NCI-H1436 (cell line): ENCODE results near the gene CTNNB1.

Source experiments
- DNase-seq: peaks from one replicate; lab custom pipeline; 2025; lab: John Stamatoyannopoulos, UW

The CTNNB1 gene

DNA sequence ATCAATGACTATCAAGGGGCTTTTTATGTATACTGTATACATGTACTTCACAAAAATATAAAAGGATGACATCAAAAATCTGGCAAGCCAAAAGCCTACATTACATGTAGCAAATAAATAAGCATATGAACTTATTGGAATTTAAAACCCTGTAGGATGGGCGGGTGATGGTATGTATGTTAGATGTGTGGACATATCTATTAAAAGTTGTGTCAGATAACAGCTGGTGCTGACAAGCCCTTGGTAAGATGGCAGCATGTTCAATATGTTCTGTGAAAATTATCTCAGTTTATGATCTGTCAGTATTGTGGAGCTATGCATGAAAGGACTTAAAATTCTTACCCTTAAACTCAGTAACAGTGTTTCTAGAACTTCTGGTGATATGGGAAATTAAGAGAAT, 20.1 kb downstream of the CTNNB1 start:
- DNase-seq: no peak

DNA sequence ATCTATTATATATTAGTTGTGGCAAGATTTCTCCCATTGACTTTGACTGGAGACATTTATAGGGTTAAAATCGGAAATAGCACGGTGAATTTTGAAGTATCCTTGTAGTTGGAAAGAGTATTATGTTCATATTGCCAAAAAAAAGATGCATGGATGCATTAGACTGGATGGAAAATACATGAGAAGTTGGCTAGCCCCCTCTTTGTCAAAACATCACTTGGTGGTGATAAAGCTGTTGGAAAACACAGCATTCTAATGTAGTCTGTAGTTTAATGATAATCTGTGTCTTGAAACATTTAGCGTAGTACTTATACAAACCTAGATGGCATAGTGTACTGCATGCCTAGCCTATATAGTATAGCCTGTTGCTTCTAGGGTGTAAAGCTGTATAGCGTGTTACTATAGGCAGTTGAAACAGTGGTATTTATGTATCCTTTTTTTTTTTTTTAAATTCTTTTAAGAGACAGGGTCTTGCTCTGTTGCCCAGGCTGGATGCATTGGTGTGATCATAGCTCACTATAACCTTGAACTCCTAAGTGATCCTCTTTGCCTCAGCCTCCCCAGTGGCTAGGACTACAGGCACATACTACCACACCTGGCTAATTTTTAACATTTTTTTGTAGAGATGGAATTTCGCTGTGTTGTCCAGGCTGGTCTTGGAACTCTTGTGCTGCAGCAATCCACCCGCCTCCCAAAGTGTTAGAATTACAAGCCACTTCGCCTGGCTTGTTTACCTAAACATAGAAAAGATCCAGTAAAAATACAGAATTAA, 21.8 kb downstream of the CTNNB1 start:
- DNase-seq: no peak

DNA sequence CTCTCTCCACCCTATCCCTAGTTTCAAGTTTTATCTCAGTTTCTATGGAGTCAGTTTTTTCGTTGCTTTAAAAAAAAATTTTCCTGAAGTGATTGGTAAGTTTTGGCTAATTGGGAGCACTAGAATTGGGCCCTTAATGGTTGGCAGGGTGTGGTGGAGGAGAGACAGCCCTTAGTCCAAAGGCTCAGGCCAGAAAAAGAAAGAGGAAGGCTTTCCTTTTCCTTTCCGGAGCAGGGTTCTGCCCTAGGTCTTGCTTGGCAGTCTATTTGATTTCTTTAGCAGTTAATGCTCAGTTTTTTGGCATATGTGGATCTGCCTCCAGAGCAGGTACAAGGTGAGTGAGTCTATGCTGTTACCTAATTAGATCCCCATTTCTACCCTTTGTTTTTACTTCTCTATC, 22.7 kb downstream of the CTNNB1 start:
- no peak for DNase-seq

DNA sequence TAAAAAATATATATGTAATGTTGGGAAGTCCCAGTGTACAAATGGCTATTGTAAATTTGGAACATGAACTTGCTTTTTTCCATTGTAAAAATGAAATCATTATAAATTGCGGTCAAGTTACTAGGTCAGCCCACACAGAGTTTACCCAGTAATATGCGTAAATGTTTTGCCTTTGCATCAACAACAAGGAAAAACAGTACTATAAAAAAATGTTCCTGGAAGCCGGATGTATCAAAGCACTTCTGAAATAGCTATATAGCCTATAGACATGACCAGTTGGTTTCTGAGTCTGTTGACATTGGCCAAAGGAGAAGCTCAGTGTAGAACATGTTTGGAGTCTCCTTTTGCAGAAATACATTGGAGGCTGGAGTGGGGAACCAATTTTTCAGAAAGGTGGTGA, 23.2 kb downstream of the CTNNB1 start:
- DNase-seq: no peak

DNA sequence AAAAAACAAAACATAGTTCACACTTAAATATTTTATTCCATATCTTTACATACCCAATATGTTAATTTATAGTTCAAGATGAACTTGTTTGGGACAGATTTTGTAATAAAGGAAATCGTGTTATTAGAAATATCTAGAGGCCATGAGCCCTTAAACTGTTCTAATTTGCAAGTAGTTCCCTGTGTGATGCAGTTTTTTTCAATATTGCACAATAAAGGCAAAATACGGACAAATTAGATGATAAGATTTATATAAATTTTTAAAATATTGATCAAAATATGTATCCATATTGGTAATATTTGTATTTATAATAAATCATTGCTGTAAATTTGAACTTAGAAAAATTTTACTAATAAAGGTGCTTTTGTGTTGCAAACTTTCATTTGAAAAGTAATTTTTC, 23.8 kb downstream of the CTNNB1 start:
- DNase-seq: no peak

DNA sequence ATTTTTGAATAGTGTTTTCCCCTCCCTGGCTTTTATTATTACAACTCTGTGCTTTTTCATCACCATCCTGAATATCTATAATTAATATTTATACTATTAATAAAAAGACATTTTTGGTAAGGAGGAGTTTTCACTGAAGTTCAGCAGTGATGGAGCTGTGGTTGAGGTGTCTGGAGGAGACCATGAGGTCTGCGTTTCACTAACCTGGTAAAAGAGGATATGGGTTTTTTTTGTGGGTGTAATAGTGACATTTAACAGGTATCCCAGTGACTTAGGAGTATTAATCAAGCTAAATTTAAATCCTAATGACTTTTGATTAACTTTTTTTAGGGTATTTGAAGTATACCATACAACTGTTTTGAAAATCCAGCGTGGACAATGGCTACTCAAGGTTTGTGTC, 24.4 kb downstream of the CTNNB1 start:
- no peak for DNase-seq

DNA sequence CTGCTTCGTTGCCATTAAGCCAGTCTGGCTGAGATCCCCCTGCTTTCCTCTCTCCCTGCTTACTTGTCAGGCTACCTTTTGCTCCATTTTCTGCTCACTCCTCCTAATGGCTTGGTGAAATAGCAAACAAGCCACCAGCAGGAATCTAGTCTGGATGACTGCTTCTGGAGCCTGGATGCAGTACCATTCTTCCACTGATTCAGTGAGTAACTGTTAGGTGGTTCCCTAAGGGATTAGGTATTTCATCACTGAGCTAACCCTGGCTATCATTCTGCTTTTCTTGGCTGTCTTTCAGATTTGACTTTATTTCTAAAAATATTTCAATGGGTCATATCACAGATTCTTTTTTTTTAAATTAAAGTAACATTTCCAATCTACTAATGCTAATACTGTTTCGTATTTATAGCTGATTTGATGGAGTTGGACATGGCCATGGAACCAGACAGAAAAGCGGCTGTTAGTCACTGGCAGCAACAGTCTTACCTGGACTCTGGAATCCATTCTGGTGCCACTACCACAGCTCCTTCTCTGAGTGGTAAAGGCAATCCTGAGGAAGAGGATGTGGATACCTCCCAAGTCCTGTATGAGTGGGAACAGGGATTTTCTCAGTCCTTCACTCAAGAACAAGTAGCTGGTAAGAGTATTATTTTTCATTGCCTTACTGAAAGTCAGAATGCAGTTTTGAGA, 25.0 kb downstream of the CTNNB1 start:
- no peak for DNase-seq

DNA sequence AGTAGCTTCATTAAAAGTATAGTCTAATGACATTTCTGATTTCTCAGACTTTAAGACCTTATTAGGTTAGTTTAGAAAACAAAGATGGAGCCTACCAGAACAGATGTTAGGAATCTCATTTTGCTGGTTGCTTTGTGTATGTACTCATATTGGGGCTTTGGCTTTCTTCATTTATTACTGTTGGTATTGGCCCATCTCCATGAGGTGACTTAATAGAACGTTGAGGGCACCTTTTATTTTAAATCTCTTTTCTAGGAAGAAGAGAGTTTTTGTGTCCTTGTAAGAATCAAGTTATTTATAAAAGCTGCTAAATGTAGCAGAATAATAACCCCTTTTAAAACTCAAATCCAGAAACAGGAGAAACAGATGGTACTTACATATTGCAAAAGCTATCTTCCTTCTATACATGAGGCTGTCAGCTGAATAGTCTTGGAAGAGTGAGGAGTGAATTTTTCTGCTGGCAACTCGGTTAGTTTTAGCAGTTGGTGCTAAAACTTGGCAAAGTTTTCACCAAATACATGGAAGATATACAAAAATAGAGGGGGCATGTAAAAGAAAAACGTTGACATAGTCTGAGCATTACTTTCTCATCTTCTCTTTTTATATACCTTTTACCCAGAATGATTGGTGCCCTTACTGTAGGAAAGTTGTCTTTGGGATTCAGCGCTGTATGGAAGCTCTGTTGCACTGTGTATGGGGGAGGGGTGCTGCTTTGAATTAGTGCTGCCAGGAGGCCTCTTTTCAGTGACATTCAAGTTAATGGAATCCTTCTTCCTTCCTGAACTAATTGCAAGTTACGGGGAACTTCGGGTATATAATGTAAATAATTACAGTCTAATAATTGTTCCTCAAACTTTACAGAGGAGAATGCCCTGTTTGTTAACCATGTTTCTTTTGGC, 35.8 kb downstream of the CTNNB1 start:
- no peak for DNase-seq

DNA sequence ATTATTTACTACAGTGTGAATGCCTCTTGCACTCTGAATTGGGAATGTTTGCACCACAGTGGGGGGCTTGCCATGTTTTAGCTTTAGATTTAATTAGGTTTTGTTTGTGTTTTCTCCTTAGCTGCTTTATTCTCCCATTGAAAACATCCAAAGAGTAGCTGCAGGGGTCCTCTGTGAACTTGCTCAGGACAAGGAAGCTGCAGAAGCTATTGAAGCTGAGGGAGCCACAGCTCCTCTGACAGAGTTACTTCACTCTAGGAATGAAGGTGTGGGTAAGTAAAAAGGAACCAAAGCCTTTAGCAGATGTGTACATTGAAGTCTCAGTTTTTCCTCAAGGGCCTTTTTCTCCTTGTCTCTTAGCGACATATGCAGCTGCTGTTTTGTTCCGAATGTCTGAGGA, 36.9 kb downstream of the CTNNB1 start:
- no peak for DNase-seq

DNA sequence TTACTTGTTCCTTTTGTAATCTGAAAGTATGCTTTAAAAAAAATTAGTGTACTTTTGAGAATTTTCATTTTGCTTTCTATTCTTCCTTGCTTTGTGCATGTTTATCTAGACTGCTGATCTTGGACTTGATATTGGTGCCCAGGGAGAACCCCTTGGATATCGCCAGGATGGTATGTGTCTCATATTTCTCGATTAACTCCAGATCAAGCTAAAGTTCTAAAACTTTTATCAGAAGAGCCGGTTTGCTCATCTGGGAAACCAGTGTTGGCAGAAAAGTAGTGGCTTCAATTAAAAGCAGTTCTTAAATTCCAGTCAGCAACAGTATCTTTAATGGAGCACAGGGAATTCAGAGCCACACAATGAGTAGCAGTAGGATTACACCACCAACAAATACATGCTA, 38.6 kb downstream of the CTNNB1 start:
- DNase-seq: no peak

DNA sequence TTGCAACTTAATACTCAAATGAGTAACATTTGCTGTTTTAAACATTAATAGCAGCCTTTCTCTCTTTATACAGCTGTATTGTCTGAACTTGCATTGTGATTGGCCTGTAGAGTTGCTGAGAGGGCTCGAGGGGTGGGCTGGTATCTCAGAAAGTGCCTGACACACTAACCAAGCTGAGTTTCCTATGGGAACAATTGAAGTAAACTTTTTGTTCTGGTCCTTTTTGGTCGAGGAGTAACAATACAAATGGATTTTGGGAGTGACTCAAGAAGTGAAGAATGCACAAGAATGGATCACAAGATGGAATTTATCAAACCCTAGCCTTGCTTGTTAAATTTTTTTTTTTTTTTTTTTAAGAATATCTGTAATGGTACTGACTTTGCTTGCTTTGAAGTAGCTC, 40.3 kb downstream of the CTNNB1 start:
- no peak for DNase-seq

DNA sequence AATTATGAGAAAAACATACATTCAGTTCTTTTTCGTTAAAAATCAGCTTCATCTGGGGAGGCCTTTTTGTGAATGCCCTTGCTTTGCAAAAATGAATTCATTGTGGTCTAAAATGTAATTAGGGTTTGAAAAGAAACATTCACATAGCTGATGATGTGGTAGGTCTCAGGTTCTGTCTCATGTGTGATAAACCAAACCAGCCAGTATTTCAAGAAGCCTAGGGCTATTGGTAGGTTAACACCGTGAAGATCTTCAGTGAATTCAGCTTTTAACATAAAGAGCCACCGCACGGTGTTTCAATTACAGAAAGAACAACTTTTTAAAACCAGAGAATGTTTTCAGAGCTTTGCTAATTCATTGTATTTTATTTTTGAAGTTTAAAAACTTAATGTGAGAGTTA, 41.9 kb downstream of the CTNNB1 start:
- DNase-seq: no peak

DNA sequence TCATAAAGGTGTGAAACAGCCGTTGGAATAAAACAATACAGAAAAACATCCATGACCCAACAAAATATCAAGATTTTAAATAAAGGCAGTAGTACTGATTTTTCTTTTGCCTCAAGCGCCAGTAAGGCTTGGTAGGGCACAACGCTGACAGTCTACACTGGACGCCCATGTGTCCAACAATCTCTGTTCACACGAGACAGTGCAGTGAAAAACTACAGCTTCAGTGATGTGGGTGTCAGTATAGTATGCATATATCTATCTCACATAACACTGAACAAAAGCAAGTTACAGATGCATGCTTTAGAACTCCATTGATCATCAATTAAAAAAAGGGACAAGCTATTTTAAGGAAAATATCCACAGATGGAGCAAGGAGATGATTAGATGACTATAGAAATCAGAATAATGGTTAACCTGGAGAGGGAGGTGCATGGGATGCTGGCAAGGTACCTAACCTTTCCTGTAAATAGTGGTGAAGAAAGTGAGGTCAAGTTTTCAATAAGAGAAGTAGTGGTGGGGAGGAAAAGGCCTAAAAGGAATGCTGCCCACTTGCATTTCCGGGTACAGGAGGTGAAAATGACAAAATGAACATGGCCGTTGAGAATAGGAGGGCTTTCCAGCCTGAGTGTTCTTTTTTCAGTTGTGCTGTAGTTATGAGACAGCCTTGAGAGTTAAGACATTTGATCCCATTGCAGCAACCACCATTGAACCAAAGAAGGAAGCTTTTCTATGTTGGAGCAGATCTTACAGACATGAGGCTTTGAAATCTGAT, 42.7 kb downstream of the CTNNB1 start:
- no peak for DNase-seq

DNA sequence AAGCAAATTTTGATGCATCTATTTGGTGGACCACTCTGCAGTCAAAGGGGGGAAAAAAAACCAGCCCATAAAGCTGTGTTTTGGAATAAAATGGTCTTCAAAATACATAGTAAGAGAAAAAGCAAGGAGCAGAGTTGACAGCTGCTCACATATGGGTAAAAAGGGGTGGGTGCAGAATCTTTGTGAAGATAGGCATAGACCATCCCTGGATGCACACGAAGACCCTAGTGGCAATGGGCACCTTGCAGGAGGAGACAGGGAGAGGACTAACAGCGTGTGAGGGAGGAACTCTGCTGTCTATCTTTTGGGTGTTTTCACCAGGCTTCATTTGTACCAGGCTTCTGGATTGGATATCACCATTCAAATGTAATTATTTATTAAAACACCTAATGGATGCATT, 43.9 kb downstream of the CTNNB1 start:
- DNase-seq: no peak

DNA sequence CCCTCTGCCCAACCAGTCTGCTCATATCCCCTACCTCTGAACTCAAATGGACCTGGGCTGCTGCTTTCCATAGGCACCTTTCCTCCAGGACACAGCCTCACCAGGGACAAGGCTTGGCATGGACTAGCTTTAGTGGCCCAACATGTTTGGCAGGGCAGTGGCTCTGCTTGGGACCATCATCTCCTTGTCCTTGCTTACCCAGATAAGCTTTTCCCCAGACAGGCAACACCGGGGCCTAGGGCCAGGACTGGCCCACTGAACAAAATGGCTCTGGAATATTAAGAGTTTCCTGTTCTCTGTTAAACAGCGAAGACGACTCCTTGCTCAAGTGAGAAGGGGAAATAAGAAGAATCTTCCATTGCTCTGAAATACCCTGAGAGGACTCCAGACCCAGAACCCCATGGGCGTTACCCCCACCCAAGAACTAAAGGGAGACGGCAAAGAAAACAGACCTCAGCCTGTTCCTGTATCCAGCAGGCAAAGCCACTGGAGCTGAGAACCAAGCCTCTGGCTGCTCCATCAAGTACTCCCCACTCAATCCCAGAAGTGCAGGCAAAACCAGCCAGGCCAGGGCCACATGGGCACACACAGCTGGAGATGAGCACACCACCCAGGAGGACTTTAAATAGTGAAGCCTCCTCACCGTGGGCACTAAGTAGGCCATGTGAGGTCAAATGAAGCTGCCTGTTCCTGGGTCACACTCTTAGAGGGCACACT, 45.5 kb downstream of the CTNNB1 start:
- DNase-seq: no peak

DNA sequence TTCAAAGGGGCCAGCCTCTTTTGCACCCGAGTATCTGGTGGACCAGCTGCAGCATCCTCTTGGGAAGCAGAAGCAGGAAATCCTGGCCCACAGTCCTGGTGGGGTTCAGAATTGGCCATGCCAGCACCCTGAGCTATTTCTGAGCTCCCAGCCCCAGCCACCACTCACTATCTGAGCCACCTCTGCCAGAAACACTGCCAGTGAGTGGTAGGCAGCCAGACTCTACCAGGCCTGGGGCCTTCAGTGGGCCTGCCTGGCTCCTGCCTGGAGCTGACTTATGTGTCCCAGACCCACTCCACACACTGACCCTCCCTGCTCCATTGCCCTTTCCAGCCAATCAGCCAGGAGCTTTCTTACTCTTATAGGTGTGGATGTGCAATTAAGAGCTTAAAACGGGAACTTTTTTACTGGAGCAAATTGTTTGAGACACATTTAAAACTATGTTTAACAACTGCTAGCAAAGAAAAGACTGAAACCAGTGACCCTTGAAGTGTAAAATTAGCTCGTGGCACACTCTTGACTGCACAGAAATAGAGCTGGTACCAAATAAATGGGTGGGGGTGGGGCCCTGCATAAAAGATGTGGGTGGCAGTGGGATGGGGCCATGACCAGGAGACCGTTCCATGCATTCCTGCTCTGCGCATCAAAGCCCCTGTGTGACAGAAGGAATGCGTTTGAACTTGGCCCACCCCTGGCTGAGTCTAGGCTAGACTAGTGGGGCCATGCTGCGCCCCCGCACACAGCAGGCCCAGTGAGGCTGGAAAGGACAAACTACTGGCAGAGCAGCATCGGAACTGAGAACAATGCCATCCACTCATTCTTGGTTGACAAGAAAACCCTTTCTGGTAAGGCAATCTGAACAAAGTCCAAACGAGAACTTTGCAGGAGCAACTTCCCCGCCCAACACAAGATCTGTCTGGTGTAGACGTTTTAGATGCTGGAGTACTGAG, 48.0 kb downstream of the CTNNB1 start:
- DNase-seq: no peak

DNA sequence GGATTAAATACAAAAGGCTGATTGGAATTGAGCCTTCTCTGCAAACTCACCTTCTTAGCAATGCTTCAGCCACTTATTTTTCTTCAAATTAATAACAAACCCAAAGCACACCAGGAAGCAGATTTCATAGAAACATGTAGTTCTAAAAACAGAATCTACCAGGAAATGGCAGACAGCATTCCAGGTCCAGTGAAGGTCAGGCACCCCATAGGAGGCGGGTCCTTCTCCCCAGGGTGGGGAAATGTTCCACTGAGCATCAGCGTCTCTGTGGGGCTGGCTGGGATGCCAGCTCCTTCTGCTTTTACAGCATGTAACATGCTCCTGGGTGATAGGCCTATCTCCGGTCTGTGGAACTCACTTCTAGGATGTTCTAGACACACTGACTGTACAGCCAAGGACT, 49.2 kb downstream of the CTNNB1 start:
- no peak for DNase-seq

DNA sequence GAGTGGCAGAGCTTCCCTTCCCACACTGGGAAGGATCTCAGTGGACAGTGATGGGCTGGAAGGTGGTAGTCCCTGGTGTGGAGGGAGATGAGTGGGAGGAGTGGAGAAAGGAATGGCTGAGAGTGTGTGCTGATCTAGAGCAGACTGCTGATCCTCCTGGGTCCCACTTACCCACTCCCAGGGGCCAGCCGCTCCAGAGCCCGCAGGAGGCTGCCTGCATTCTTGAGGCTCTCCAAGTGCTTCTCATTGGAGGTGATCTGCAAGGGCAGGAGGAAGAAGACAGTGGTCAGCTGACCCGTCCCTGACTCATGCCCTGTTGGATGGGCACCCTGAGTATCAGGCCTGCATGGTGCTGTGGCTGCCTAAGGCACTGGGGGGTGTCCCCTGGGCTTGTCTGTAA, 50.0 kb downstream of the CTNNB1 start:
- DNase-seq: no peak

DNA sequence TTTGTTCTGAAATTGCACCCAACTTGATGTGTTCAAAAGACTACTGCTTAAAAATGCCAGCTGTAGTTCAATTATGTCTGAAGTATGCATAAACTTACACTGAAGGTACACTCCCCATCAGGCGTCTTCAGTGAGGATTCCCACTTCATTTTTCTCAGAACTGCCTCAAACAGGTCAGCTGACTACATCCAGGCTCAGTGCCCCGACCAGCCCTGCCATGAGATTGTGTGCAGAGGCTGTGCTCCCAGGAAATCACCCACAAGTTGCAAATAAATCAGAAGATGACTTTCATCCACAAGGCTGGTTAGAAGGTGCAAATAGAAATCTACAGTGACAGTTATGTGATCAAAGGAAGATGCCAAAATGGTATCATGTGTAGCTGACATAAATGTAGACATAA, 51.5 kb downstream of the CTNNB1 start:
- no peak for DNase-seq

DNA sequence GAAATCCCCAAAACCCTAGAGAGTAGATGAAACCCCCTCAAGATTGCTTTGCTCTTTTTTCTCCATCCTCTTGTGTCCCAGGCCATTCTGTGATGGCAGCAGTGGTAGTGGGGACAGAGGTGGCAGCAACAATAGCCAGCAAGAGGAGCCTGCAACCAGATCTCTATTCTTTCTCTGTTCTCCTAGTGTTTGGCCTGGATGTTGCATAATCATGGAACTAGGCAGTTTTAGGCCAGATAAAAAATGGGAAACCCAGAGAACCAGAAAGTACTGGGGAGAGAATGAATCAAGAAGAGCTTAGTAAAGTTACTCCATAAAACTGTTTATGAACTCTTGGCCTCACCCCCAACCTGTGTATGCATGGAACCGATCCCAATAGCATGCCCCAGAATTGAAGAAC, 52.3 kb downstream of the CTNNB1 start:
- DNase-seq: no peak
